ENCODE measurements around the gene KCNQ1. TPM values are rescaled to one million over a fixed set of nuclear protein-coding genes. Genes with fewer than 3 reads are reported as not detected.

KCNQ1 gene
- polyA plus RNA-seq, 4 donors: 2.3 to 13.0 (median 10.0) TPM

DNA sequence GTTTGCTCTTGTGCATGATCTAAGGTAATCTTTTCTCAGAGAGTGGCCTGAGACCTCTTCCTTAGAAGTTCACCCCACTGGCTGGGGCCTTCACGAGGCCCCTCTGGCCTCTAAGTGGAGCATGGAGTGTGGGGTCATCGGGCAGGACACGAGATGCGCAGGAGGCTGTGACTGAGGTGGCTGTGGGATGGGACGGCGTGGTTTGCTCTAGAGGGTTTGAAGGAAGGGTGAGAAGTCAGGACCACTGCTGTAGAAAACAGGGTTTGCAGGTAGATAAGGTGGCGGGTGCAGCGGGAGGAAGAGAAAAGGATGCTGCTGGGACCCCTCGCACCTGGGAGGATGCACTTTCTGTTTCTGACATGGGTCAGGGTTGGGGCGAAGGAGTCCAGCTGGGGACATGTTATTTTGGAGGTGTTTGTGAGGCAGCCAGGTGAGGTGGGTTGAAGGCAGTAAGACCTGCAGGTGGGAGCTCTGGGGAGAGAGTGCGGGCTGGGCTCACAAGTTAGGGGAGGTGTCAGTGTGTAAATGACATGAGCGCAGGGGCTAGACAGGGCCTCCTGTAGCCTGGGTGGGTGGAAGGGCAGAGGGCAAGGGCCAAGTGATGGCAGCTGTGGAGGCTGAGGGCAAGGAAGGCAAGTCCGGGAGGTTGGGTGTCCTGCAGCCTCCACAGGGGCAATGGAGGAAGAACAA, 62.5 kb downstream of the KCNQ1 start:
- no peak for DNase-seq (ENCODE audit: low read depth in 4 of 4, low spot score in 3 of 4)

GRCh38 chr11:2507945-2508749, 63.3 kb downstream of the KCNQ1 start:
- no peak for DNase-seq (ENCODE audit: low read depth in 4 of 4, low spot score in 3 of 4)

DNA sequence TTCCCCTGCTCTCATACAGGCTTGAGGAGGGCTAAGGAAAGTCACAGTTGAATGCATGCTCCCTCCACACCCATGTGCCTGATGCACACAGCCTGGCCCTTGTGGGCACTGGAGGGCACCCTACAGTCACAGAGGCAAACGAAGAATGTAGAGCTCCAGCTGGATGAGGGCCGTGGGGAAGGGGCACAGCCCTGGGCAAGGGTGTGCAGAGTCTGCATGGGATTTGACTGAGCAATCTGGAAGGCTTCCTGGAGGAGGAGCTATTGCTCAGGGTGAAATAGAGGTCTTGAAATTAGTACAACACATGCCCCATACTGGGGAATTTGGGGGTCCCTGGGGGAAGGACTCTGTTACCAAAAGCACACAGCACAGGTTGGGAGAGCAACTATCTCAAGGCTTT, 64.0 kb downstream of the KCNQ1 start:
- no peak for DNase-seq (ENCODE audit: low read depth in 4 of 4, low spot score in 3 of 4)

DNA sequence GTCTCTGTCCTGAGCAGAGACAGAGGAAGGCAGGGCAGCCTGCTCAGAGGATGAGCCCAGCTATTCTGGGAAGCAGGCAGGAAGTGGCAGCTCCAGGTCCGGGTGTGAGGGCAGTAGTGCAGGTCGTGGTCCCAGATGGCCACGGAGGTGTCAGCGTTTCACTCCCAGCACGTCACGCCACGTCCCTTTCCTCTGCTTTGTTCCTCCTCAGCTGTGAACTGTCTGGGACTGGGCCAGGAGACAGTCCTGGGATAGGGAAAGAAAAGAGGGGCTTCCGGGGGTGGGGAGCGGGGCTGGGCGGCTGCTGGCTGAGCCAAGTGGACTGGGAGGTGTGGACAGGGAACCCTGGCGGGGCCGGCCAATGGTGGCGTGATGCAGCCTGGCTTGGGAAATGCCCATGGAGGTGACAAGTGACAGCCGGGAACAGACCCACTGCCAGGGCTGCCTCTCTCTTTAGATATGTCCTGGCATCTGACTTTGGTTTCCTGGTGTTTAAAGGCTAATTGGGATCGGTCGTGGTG, 64.7 kb downstream of the KCNQ1 start:
- no peak for DNase-seq (ENCODE audit: low read depth in 4 of 4, low spot score in 3 of 4)

DNA sequence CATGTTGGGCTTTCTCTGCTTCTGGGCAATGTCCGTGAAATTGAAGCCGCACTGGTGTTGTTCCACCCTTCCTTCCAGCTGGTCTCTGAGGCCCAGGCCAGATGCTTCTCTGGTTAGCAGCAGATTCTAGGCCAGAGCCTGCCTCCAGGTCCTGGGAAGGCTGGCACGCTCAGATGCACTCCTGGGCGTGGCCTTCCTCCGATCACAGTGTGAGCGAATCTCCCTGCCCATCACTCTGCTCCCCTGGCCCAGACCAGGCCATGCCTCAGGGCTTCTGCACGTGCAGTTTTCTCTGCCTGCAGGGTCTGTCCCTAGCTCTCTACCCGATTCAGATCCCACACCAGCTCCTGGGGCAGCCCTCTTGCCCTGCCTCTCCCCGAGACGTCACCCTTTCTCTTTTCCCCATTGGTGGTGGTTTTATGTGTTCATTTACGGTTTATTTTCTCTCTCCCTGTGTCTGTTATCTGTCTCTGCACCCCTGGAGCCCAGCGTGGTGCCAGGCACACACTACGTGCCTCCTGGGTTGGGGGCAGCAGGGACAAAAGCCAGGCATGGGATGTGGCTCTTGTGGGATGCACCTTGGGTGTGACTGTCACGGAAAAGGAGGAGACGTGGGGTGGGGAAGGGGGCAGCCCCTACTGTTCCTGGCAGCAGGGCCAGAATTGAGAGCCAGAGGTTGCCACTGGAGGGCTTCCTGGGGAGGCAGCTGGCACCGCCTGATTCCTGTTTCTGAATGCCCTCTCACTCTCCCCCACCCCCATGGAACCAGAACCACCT, 66.0 kb downstream of the KCNQ1 start:
- DNase-seq (ENCODE audit: low read depth in 4 of 4, low spot score in 3 of 4): no peak

DNA sequence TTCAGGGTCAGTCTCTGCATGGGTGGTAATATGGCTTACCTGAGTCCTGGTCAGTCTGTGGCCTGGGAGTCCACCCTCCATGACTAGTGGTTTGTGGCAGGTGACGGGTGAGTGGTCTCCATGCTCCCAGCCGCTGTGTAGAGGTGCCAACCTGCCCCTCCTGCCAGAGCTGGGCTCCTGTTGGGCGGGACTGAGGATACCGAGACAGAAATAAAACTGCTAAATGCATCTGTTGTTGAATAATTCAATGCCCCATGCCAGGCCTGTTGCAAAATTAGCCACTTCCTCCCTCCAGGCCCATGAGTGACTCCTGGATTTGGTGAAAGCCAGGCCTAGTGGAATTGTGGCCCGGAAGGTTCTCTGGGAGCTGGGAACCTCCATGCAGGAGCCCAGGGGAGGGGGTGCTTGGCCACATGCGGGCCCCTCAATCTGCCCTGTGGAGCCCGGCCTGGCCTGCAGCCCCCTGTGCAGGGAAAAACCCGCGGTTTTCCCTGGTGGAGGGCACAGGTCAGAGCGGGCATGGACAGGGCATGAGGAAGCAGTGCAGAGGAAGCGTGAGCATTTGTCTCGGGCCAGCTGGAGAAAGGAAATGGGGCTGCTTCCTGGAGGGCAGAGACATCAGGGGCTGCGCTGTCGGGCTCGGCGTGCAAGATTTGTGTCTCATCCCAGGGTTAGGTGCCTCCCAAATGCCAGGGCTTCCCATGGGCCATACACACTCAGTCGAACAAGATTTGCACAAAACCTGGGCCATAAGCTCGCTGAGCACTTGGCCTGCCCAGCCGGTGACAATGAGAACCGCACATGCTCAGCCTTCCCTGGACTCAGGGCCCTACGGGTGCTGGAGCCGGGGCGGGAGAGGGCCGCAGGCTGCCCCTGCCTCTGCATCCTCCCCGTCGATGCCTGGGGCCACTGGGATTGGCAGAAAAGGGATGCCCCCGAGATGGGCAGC, 66.9 kb downstream of the KCNQ1 start:
- DNase-seq (ENCODE audit: low read depth in 4 of 4, low spot score in 3 of 4): no peak

GRCh38 chr11:2512431-2513407, 67.9 kb downstream of the KCNQ1 start:
- DNase-seq (ENCODE audit: low read depth in 4 of 4, low spot score in 3 of 4): no peak

DNA sequence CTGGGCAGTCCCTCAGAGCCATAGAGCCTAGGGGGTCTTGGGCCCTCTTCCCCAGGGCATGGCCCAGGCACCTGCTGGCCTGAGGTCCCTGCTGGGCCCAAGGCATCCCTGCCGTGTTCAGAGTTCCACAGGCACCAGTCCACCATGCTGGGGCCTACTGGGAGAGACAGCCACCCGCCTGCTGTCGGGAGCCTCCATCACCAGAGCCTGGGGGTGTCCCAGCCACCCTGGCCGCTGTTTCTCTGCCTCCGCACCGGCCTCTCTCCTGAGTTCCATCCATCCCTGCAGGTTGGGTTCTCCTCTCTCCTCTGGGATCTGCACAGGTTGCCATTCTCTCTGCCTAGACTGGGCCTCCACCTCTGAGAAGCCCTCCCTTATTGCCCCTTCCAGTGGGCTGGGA, 68.6 kb downstream of the KCNQ1 start:
- DNase-seq (ENCODE audit: low read depth in 4 of 4, low spot score in 3 of 4): no peak

GRCh38 chr11:2515401-2516275, 70.8 kb downstream of the KCNQ1 start:
- no peak for DNase-seq (ENCODE audit: low read depth in 4 of 4, low spot score in 3 of 4)

- no peak for DNase-seq (ENCODE audit: low read depth in 4 of 4, low spot score in 3 of 4)
These were observed 71.6 kb downstream of the KCNQ1 start for GRCh38 chr11:2516276-2517015.

- no peak for DNase-seq (ENCODE audit: low read depth in 4 of 4, low spot score in 3 of 4)
These were observed 72.2 kb downstream of the KCNQ1 start for GRCh38 chr11:2517016-2517385.

DNA sequence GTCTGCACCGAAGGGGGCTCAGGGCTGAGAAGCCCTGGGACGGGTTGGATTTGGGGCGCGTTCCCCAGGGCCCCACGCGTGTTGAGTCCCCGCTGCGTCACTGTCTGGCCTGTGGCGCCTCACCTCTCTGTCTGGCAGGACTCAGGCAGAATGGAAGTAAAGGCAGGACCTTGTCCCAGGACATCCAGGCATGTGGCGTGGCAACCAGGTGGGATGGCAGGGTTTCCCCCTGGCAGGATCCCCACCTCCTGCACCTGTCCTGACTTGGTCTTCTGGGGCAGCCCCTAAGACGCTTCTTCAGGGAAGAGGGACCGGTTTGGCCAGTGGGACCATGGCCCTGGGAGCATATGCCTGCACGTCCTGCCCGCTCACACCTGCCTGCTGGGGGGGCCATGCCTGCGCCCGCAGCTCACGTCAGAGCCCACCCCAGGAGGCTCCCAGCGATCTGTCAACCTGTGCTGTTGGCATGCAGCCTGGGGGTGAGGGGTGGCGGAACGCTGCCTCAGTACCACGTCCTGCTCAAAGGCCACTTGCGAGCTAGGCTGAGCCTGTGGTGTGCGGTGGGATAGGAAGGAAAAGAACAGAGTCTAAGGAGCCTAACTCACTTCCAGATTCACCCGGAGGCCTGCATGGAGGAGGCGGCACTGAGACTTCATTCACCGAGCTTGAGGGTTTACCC, 72.7 kb downstream of the KCNQ1 start:
- DNase-seq (ENCODE audit: low read depth in 4 of 4, low spot score in 3 of 4): no peak

DNA sequence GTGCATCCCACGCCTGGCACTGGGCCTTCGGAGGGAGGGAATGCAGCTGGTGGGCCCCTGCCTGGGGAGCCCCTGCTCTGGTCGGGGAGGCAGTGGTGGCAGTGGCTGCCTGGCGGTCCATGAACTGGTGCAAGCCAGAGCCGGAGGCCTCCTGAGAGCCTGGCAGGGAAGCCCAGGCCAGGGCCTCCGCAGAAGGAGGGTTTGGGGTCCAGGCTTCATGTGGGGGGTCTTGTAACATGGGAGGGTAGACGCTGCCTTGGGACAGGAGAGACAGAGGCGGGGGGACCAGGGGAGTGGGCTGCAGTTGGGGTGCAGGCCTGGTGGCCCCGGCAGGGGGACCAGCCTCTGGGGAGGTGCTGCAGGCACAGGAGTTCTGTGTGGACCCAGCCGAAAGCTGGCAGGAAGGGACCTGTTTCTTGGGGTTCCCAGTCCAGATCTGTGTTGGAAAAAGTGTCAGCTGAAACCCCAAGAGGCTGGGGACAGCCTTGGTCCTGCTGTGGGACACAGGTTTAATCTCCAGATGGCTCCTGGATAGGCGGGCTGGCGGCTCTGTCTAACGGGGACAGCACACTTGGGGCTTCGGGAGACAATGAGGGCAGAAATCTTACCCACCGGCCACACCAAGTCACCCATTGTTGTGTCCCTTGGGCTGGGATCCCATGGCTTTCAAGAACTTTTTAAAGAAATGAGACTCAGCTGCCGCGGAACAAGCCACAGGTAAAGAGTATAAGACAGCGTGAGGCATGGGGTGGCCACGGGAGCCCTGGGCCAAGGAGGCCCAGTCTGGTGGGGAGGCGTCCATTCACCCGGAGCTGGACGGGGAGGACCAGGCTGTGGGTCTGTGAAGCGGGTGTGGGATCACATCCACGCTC, 73.5 kb downstream of the KCNQ1 start:
- no peak for DNase-seq (ENCODE audit: low read depth in 4 of 4, low spot score in 3 of 4)

DNA sequence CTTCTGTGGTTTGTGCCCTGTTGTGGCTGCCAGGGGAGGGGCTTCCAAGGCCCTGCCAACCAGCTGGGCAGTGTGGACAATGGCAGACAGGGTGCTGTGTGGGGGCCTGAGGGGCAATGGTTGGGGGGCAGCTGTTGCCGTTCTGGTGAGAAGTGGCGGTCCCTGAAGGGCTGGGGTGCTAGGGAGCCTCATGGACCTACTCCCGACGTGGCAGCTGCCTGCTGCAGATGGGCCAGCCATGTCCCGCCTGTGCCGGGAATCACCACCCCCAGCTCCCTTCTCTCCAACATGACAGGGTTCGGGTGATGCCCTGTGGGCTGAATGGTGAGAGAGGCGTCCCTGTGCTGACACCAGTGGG, 74.2 kb downstream of the KCNQ1 start:
- no peak for DNase-seq (ENCODE audit: low read depth in 4 of 4, low spot score in 3 of 4)

GRCh38 chr11:2519517-2519861, 74.7 kb downstream of the KCNQ1 start:
- no peak for DNase-seq (ENCODE audit: low read depth in 4 of 4, low spot score in 3 of 4)
